Esophagus squamous epithelium (tissue), 4 donors: Measurements from ENCODE around the gene ERC2.

Experiments used
- POLR2A ChIP-seq, 4 donors: fragments of 450-650 bp; IDR thresholded peaks; one replicate each; pipeline ENCODE4 v1.6.1; 2017; ENCODE audit warnings: antibody characterized with exemption in 4 of 4, mild to moderate bottlenecking in 4 of 4, moderate library complexity in 3 of 4
- TF ChIP-seq, protein P1 (sequence below), 6 experiments: fragments of 450-650 bp in 4 of 6; fragments of 200-600 bp in 2 of 6; sonication (generic) in 2 of 6; IDR thresholded peaks; one replicate each; pipeline ENCODE4 v1.5.1; 2016 to 2019; ENCODE audit warnings: antibody characterized with exemption in 6 of 6, mild to moderate bottlenecking in 4 of 6, moderate library complexity in 4 of 6

DNA sequence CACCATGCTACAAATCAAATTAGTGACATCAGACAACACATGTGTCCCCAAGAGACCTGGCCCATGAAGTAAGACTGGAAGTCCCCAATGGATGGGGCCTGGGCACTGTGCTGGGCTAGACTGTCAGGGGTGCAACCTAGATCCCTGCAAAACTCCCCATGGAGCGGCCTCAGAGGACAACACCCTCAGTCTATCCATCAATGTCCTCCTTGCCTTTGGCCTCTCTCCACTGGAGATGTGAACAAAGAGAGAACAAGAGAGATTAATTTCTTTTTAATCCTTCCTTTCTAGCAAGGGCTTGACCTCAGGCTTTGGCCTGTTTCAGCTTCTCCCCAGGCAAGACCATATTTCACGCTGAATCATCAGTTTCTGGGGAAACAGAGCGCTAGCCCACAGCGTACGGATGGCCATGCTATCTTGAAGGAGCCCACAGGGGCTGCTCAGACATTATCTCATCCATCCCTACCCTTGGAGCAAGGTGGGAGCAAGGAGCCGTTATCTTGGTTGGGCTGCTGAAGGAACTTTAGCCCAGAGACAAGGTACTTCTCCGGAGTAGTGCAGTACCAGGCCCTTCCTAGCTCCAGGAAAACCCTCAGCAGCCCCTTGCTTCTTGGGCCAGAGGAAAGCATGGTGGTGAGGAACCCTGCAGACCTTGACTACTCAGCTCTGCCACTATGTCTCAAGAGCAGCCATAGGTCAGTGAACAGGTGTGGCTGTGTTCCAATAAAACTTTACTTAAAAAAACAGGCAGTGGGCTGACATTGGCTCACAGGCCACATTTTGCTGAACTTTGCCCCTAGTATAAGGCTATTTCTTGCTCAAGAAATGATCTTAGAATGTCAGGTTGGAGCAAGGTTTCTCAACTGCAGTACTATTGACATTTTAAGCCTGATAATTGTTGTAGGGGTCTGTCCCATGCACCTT is 908.5 kb downstream of the ERC2 start:
- TF ChIP-seq POLR2A (IDR thresholded peaks at IDR 0.05), result no peak
- TF ChIP-seq, protein P1, sequence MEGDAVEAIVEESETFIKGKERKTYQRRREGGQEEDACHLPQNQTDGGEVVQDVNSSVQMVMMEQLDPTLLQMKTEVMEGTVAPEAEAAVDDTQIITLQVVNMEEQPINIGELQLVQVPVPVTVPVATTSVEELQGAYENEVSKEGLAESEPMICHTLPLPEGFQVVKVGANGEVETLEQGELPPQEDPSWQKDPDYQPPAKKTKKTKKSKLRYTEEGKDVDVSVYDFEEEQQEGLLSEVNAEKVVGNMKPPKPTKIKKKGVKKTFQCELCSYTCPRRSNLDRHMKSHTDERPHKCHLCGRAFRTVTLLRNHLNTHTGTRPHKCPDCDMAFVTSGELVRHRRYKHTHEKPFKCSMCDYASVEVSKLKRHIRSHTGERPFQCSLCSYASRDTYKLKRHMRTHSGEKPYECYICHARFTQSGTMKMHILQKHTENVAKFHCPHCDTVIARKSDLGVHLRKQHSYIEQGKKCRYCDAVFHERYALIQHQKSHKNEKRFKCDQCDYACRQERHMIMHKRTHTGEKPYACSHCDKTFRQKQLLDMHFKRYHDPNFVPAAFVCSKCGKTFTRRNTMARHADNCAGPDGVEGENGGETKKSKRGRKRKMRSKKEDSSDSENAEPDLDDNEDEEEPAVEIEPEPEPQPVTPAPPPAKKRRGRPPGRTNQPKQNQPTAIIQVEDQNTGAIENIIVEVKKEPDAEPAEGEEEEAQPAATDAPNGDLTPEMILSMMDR (IDR thresholded peaks at IDR 0.05), result no peak
